Stomach (tissue), 9 donors: ENCODE measurements around the gene PGBD5. TPM values are rescaled to one million over a fixed set of nuclear protein-coding genes. Genes with fewer than 3 reads are reported as not detected.
"Not testable (repeated sequence)": the region's sequence is repeated elsewhere in the genome, so short reads cannot be mapped to it uniquely, and the experiment has no call there.

Source experiments
- DNase-seq, 2 donors: peaks; one replicate each; pipeline versions ENCODE4 v3.0.0 to v3.0.0-alpha.2; 2013 to 2019
- H3K27ac ChIP-seq, 5 donors: fragments of 200-600 bp in 4 of 5; sonication (generic) in 4 of 5; one replicate each; pipeline ENCODE4 v1.5.1; 2013 to 2019; ENCODE audit warnings: mild to moderate bottlenecking in 1 of 5, moderate library complexity in 1 of 5
- H3K27me3 ChIP-seq, 3 donors: fragments of 200-600 bp; sonication (generic); one replicate each; pipeline ENCODE4 v1.5.1; 2017 to 2019; ENCODE audit warnings: mixed run types in 1 of 3
- H3K36me3 ChIP-seq, 4 donors: fragments of 200-600 bp; sonication (generic); 1 replicate in 3 of 4; 2 replicates in 1 of 4; pipeline ENCODE4 v1.5.1; 2016 to 2019
- H3K4me1 ChIP-seq, 4 donors: fragments of 200-600 bp; sonication (generic); one replicate each; pipeline ENCODE4 v1.5.1; 2016 to 2019
- H3K4me3 ChIP-seq, 4 donors: fragments of 200-600 bp; sonication (generic) in 3 of 4; one replicate each; pipeline ENCODE4 v1.5.1; 2016 to 2019; ENCODE audit warnings: mild to moderate bottlenecking in 1 of 4
- H3K9me3 ChIP-seq, 4 donors: fragments of 200-600 bp; sonication (generic); one replicate each; pipeline ENCODE4 v1.5.1; 2016 to 2019
- CTCF ChIP-seq, 7 experiments: fragments of 450-650 bp in 4 of 7; fragments of 200-600 bp in 3 of 7; sonication (generic) in 3 of 7; IDR thresholded peaks; one replicate each; pipeline ENCODE4 v1.5.1; 2016 to 2019; ENCODE audit warnings: antibody characterized with exemption in 7 of 7, control low read depth in 2 of 7, mild to moderate bottlenecking in 1 of 7
- EP300 ChIP-seq: sonication (generic); formaldehyde crosslinking; IDR thresholded peaks from one replicate; pipeline ENCODE4 v1.6.1; 2017; ENCODE audit warnings: antibody characterized with exemption
- POLR2A ChIP-seq, 4 donors: fragments of 450-650 bp; IDR thresholded peaks; one replicate each; pipeline ENCODE4 v1.6.1; 2016; ENCODE audit warnings: antibody characterized with exemption in 4 of 4, control low read depth in 2 of 4, mild to moderate bottlenecking in 1 of 4, moderate library complexity in 1 of 4
- POLR2AphosphoS5 ChIP-seq, 3 donors: sonication (generic); formaldehyde crosslinking; IDR thresholded peaks; one replicate each; pipeline ENCODE4 v1.6.1; 2016; ENCODE audit warnings: antibody characterized with exemption in 3 of 3
- WGBS, 5 donors: extraction: QIAGEN DNeasy Blood & Tissue Kit in 3 of 5; methylation state at CpG; one replicate each; pipeline versions ENCODE4 v1.1.5 to v1.1.7; 2013 to 2018; 5-methylcytosine and 5-hydroxymethylcytosine counted together
- intact Hi-C: fragments of 100-400 bp; cut with DNase I; formaldehyde crosslinking; loops from one replicate; pipeline ENCODE4 v1.15.1; 2023; ENCODE audit warnings: low total_unique reads
- polyA plus RNA-seq, 3 donors: library from polyadenylated mRNA; stranded (reverse); fragments of 200-250 nt; gene quantifications; one replicate each; pipeline ENCODE4 v1.2.3, GENCODE V29; 2013
- total RNA-seq, 5 donors: library from RNA; depleted of rRNA; stranded (reverse); fragments of >200 nt; gene quantifications; one replicate each; pipeline versions ENCODE4 v1.1.0 to v1.2.3, GENCODE V29; 2014 to 2016
- donor health status: healthy with polysubstance abuse.
- donor health status: Bipolar disorder and iron deficiency.
- donor health status: healthy.

The PGBD5 gene
- total and polyA plus RNA-seq, 8 donors: under 0.01 to 1.2 (median 0.34) TPM

- no peak overlapping the region for H3K27ac ChIP-seq
- peaks cover 0 to 11% (median 0%) of the 10 kb centered on the region in 3 donors for H3K27me3 ChIP-seq
- H3K4me1 ChIP-seq: no peaks in the 10 kb centered on the region
- 85 to 92% (median 89%) methylated on average over 6 of the region's 6 CpGs for WGBS, 5 donors
- TF ChIP-seq POLR2A (IDR thresholded peaks at IDR 0.05) (no peak), EP300 (no peak), CTCF (IDR thresholded peaks at IDR 0.05) (no peak), POLR2AphosphoS5 (IDR thresholded peaks at IDR 0.05) (no peak)
- H3K36me3 ChIP-seq: no peaks in the 10 kb centered on the region
- intact Hi-C loops: no loop called here
- DNase-seq: no peak
- no peaks in the 10 kb centered on the region for H3K9me3 ChIP-seq
- no peak overlapping the region for H3K4me3 ChIP-seq
Observed at GRCh38 chr1:230413061-230413460, 13.1 kb downstream of the PGBD5 start.

GRCh38 chr1:230408971-230409370 is 17.2 kb downstream of the PGBD5 start:
- Histone ChIP-seq H3K27ac (no peak overlapping the region), H3K36me3 (no peaks in the 10 kb centered on the region), H3K27me3 (no peaks in the 10 kb centered on the region), H3K9me3 (no peaks in the 10 kb centered on the region), H3K4me1 (no peaks in the 10 kb centered on the region), H3K4me3 (no peak overlapping the region)
- intact Hi-C loops: no loop called here
- DNase-seq: no peak
- 67 to 79% (median 77%) methylated on average over 2 of the region's 2 CpGs for WGBS, 5 donors
- TF ChIP-seq POLR2AphosphoS5 (IDR thresholded peaks at IDR 0.05) (no peak), EP300 (no peak), POLR2A (IDR thresholded peaks at IDR 0.05) (no peak), CTCF (IDR thresholded peaks at IDR 0.05) (no peak)

- H3K9me3 ChIP-seq: no peaks in the 10 kb centered on the region
- H3K4me3 ChIP-seq: no peak overlapping the region
- H3K4me1 ChIP-seq: no peaks in the 10 kb centered on the region
- 51 to 71% (median 62%) methylated on average over 2 of the region's 2 CpGs for WGBS, 5 donors
- TF ChIP-seq CTCF (IDR thresholded peaks at IDR 0.05) (no peak), POLR2A (IDR thresholded peaks at IDR 0.05) (no peak), POLR2AphosphoS5 (IDR thresholded peaks at IDR 0.05) (no peak), EP300 (no peak)
- peak in 1 of 2 donors; percentile 74 for DNase-seq
- intact Hi-C loops: no loop called here
- H3K36me3 ChIP-seq: no peaks in the 10 kb centered on the region
- no peak overlapping the region for H3K27ac ChIP-seq
- H3K27me3 ChIP-seq: no peaks in the 10 kb centered on the region
Observed at GRCh38 chr1:230407351-230407750, 18.8 kb downstream of the PGBD5 start.

GRCh38 chr1:230406727-230407126 is 19.4 kb downstream of the PGBD5 start:
- H3K27me3 ChIP-seq, H3K4me3 ChIP-seq, H3K36me3 ChIP-seq, DNase-seq, H3K9me3 ChIP-seq, H3K27ac ChIP-seq, H3K4me1 ChIP-seq, intact Hi-C loops: not testable (repeated sequence)
- WGBS, 5 donors: 86 to 93% (median 88%) methylated on average over 11 of the region's 11 CpGs

GRCh38 chr1:230403442-230403841 is 22.7 kb downstream of the PGBD5 start:
- 79 to 98% (median 89%) methylated on average over 3 to 7 of the region's 7 CpGs for WGBS, 5 donors
- H3K4me1 ChIP-seq: no peaks in the 10 kb centered on the region
- intact Hi-C loops: no loop called here

More at GRCh38 chr1:230403442-230403841, 22.7 kb downstream of the PGBD5 start:
- no peaks in the 10 kb centered on the region for H3K36me3 ChIP-seq
- no peak overlapping the region for H3K27ac ChIP-seq
- no peak for DNase-seq
- no peaks in the 10 kb centered on the region for H3K9me3 ChIP-seq
- peaks cover 0 to 6% (median 0%) of the 10 kb centered on the region in 3 donors for H3K27me3 ChIP-seq
- H3K4me3 ChIP-seq: no peak overlapping the region
- TF ChIP-seq POLR2AphosphoS5 (IDR thresholded peaks at IDR 0.05) (no peak), CTCF (IDR thresholded peaks at IDR 0.05) (no peak), EP300 (no peak), POLR2A (IDR thresholded peaks at IDR 0.05) (no peak)
